ENCODE measurements around the gene PDLIM3. TPM values are rescaled to one million over a fixed set of nuclear protein-coding genes. Genes with fewer than 3 reads are reported as not detected.

Gene PDLIM3
- polyA plus RNA-seq, 1 donor, result 28.2 TPM

- no peaks in the 10 kb centered on the region for H3K9me3 ChIP-seq (ENCODE audit: control insufficient read depth, low read depth, low read length)
- WGBS (ENCODE audit: insufficient coverage, low lambda C conversion rate), result 100% methylated on average over 2 of the region's 4 CpGs
- no peaks in the 10 kb centered on the region for H3K36me3 ChIP-seq (ENCODE audit: control insufficient read depth, insufficient read depth, low read length)
- no peak for DNase-seq
- H3K4me1 ChIP-seq (ENCODE audit: control insufficient read depth, insufficient read depth, low read length), result no peaks in the 10 kb centered on the region
- no peak overlapping the region for H3K4me3 ChIP-seq (ENCODE audit: low read length)
- no peak overlapping the region for H3K27ac ChIP-seq (ENCODE audit: low read length)
- peaks cover 4% of the 10 kb centered on the region for H3K27me3 ChIP-seq (ENCODE audit: control insufficient read depth, insufficient read depth, low read length)
Measured at GRCh38 chr4:185554365-185555126, 19.2 kb upstream of the PDLIM3 start.

- no peaks in the 10 kb centered on the region for H3K36me3 ChIP-seq (ENCODE audit: control insufficient read depth, insufficient read depth, low read length)
- peaks cover 4% of the 10 kb centered on the region for H3K27me3 ChIP-seq (ENCODE audit: control insufficient read depth, insufficient read depth, low read length)
- no CpG with 5 or more reads among the region's 2 CpGs for WGBS (ENCODE audit: insufficient coverage, low lambda C conversion rate)
- H3K27ac ChIP-seq (ENCODE audit: low read length), result no peak overlapping the region
- no peak for DNase-seq
- no peaks in the 10 kb centered on the region for H3K9me3 ChIP-seq (ENCODE audit: control insufficient read depth, low read depth, low read length)
- no peaks in the 10 kb centered on the region for H3K4me1 ChIP-seq (ENCODE audit: control insufficient read depth, insufficient read depth, low read length)
- no peak overlapping the region for H3K4me3 ChIP-seq (ENCODE audit: low read length)
Measured at GRCh38 chr4:185552254-185552653, 16.9 kb upstream of the PDLIM3 start.

DNA sequence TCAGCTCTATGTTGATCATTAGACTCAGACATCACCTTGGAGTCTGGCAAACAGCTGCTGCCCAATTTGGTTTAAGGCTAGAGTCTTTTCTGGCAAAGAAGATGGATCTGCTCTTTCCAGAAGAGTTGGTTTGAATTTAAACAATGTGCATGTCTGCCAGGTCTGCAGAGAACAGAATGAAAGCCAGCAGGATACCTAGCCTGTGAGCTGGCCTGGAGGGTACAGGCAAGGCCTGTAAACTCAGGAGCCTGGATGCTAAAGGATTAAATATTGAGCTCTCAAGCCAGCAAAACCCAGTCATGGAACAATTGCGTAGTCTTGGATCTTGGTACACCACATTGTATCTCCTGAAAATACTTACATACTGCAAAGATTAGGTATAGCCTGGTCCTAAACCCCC lies 15.6 kb upstream of the PDLIM3 start:
- Histone ChIP-seq H3K4me1 (ENCODE audit: control insufficient read depth, insufficient read depth, low read length) (no peaks in the 10 kb centered on the region), H3K27ac (ENCODE audit: low read length) (no peak overlapping the region), H3K4me3 (ENCODE audit: low read length) (no peak overlapping the region), H3K27me3 (ENCODE audit: control insufficient read depth, insufficient read depth, low read length) (peaks cover 4% of the 10 kb centered on the region), H3K36me3 (ENCODE audit: control insufficient read depth, insufficient read depth, low read length) (no peaks in the 10 kb centered on the region), H3K9me3 (ENCODE audit: control insufficient read depth, low read depth, low read length) (no peaks in the 10 kb centered on the region)
- no peak for DNase-seq
- no CpG with 5 or more reads among the region's 1 CpG for WGBS (ENCODE audit: insufficient coverage, low lambda C conversion rate)

GRCh38 chr4:185549095-185549639 lies 13.9 kb upstream of the PDLIM3 start:
- Histone ChIP-seq H3K36me3 (ENCODE audit: control insufficient read depth, insufficient read depth, low read length) (no peaks in the 10 kb centered on the region), H3K4me1 (ENCODE audit: control insufficient read depth, insufficient read depth, low read length) (no peaks in the 10 kb centered on the region), H3K9me3 (ENCODE audit: control insufficient read depth, low read depth, low read length) (no peaks in the 10 kb centered on the region), H3K4me3 (ENCODE audit: low read length) (no peak overlapping the region), H3K27me3 (ENCODE audit: control insufficient read depth, insufficient read depth, low read length) (peaks cover 8% of the 10 kb centered on the region), H3K27ac (ENCODE audit: low read length) (no peak overlapping the region)
- DNase-seq, result no peak
- 0% methylated on average over 1 of the region's 2 CpGs for WGBS (ENCODE audit: insufficient coverage, low lambda C conversion rate)

- DNase-seq, result no peak
- no CpG with 5 or more reads among the region's 1 CpG for WGBS (ENCODE audit: insufficient coverage, low lambda C conversion rate)
- no peak overlapping the region for H3K27ac ChIP-seq (ENCODE audit: low read length)
- no peaks in the 10 kb centered on the region for H3K4me1 ChIP-seq (ENCODE audit: control insufficient read depth, insufficient read depth, low read length)
- no peaks in the 10 kb centered on the region for H3K36me3 ChIP-seq (ENCODE audit: control insufficient read depth, insufficient read depth, low read length)
- H3K27me3 ChIP-seq (ENCODE audit: control insufficient read depth, insufficient read depth, low read length), result peaks cover 5% of the 10 kb centered on the region
- no peaks in the 10 kb centered on the region for H3K9me3 ChIP-seq (ENCODE audit: control insufficient read depth, low read depth, low read length)
- H3K4me3 ChIP-seq (ENCODE audit: low read length), result no peak overlapping the region
Measured at GRCh38 chr4:185548587-185548986, 13.3 kb upstream of the PDLIM3 start.

- Histone ChIP-seq H3K27me3 (ENCODE audit: control insufficient read depth, insufficient read depth, low read length) (peaks cover 8% of the 10 kb centered on the region), H3K9me3 (ENCODE audit: control insufficient read depth, low read depth, low read length) (no peaks in the 10 kb centered on the region), H3K36me3 (ENCODE audit: control insufficient read depth, insufficient read depth, low read length) (no peaks in the 10 kb centered on the region), H3K27ac (ENCODE audit: low read length) (no peak overlapping the region), H3K4me3 (ENCODE audit: low read length) (no peak overlapping the region), H3K4me1 (ENCODE audit: control insufficient read depth, insufficient read depth, low read length) (no peaks in the 10 kb centered on the region)
- WGBS (ENCODE audit: insufficient coverage, low lambda C conversion rate), result 74% methylated on average over 4 of the region's 6 CpGs
- DNase-seq, result no peak
Measured at GRCh38 chr4:185546335-185546734, 11.0 kb upstream of the PDLIM3 start.

- no peaks in the 10 kb centered on the region for H3K36me3 ChIP-seq (ENCODE audit: control insufficient read depth, insufficient read depth, low read length)
- no peaks in the 10 kb centered on the region for H3K9me3 ChIP-seq (ENCODE audit: control insufficient read depth, low read depth, low read length)
- H3K4me1 ChIP-seq (ENCODE audit: control insufficient read depth, insufficient read depth, low read length), result no peaks in the 10 kb centered on the region
- WGBS (ENCODE audit: insufficient coverage, low lambda C conversion rate), result 77% methylated on average over 3 of the region's 14 CpGs
- H3K4me3 ChIP-seq (ENCODE audit: low read length), result no peak overlapping the region
- DNase-seq, result peak; percentile 18 to 22
- peaks cover 34% of the 10 kb centered on the region for H3K27me3 ChIP-seq (ENCODE audit: control insufficient read depth, insufficient read depth, low read length)
- H3K27ac ChIP-seq (ENCODE audit: low read length), result no peak overlapping the region
Measured at GRCh38 chr4:185542626-185543315, 7.5 kb upstream of the PDLIM3 start.

GRCh38 chr4:185541251-185541727 lies 6.0 kb upstream of the PDLIM3 start:
- H3K4me3 ChIP-seq (ENCODE audit: low read length), result no peak overlapping the region
- H3K27me3 ChIP-seq (ENCODE audit: control insufficient read depth, insufficient read depth, low read length), result peaks cover 46% of the 10 kb centered on the region
- no peaks in the 10 kb centered on the region for H3K36me3 ChIP-seq (ENCODE audit: control insufficient read depth, insufficient read depth, low read length)
- no peak overlapping the region for H3K27ac ChIP-seq (ENCODE audit: low read length)
- no peaks in the 10 kb centered on the region for H3K9me3 ChIP-seq (ENCODE audit: control insufficient read depth, low read depth, low read length)
- no peaks in the 10 kb centered on the region for H3K4me1 ChIP-seq (ENCODE audit: control insufficient read depth, insufficient read depth, low read length)
- DNase-seq, result peak in 1 of 2 donors; percentile 21
- WGBS (ENCODE audit: insufficient coverage, low lambda C conversion rate), result no CpG with 5 or more reads among the region's 10 CpGs

DNA sequence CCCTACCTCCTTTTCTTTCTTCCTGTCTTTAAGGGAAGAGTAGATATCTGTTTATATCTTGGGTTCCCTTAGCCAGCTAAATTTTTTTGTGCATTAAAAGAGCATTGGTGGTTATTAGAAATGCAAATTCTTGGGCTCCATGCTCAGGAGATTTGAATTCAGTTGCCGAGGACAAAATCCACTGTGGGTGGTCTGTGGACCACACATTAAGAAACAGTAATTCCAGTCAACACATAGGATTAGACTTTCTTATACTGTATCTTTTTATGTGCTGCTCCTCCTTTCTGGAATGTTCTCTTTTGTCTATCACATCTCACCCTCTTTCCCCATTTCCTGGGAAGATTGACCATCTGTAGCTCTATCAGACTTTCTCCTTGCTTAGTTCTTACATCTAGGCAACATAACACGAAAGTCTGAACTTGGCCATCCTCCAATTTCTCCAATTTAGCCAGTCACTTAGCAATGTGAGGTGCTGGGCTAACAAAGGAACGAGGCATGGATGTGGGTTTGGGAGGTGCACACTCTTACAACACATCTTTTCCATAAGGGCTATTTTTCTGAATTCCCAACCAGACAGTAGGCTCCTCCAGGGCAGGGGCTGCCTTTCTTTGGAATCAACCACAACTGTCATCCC lies 5.3 kb upstream of the PDLIM3 start:
- no peak overlapping the region for H3K27ac ChIP-seq (ENCODE audit: low read length)
- no peaks in the 10 kb centered on the region for H3K36me3 ChIP-seq (ENCODE audit: control insufficient read depth, insufficient read depth, low read length)
- peaks cover 2% of the 10 kb centered on the region for H3K4me1 ChIP-seq (ENCODE audit: control insufficient read depth, insufficient read depth, low read length)
- peaks cover 52% of the 10 kb centered on the region for H3K27me3 ChIP-seq (ENCODE audit: control insufficient read depth, insufficient read depth, low read length)
- H3K4me3 ChIP-seq (ENCODE audit: low read length), result no peak overlapping the region
- WGBS (ENCODE audit: insufficient coverage, low lambda C conversion rate), result no CpG with 5 or more reads among the region's 3 CpGs
- DNase-seq, result no peak
- H3K9me3 ChIP-seq (ENCODE audit: control insufficient read depth, low read depth, low read length), result no peaks in the 10 kb centered on the region

- 83% methylated on average over 3 of the region's 8 CpGs for WGBS (ENCODE audit: insufficient coverage, low lambda C conversion rate)
- Histone ChIP-seq H3K4me1 (ENCODE audit: control insufficient read depth, insufficient read depth, low read length) (peaks cover 2% of the 10 kb centered on the region), H3K9me3 (ENCODE audit: control insufficient read depth, low read depth, low read length) (no peaks in the 10 kb centered on the region), H3K36me3 (ENCODE audit: control insufficient read depth, insufficient read depth, low read length) (no peaks in the 10 kb centered on the region), H3K4me3 (ENCODE audit: low read length) (no peak overlapping the region), H3K27ac (ENCODE audit: low read length) (no peak overlapping the region), H3K27me3 (ENCODE audit: control insufficient read depth, insufficient read depth, low read length) (peaks cover 55% of the 10 kb centered on the region)
- no peak for DNase-seq
Measured at GRCh38 chr4:185540040-185540439, 4.7 kb upstream of the PDLIM3 start.

Measured in large intestine (tissue), 3 donors.